CD4-positive, CD25-positive, alpha-beta regulatory T cell (primary cell): ENCODE data around the gene PDPK1. TPM values are rescaled to one million over a fixed set of nuclear protein-coding genes. Genes with fewer than 3 reads are reported as not detected.

Experiments used
- ATAC-seq, 2 donors: fragments of 150-1000 bp; cut with Tn5 transposase; one replicate each; pipeline ENCODE4 v1.10.0; 2021; ENCODE audit warnings: low read depth in 2 of 2, moderate number of reproducible peaks in 2 of 2, moderate library complexity in 1 of 2
- DNase-seq, 3 donors: peaks; one replicate each; pipeline versions ENCODE4 v3.0.0 to v3.0.0-alpha.2; 2012 to 2022; ENCODE audit warnings: mixed read lengths in 1 of 3
- H3K27ac ChIP-seq: one replicate; pipeline ENCODE4 v1.7.0; 2013; ENCODE audit warnings: mild to moderate bottlenecking, low read length; ENCODE audit not compliant: insufficient read depth, poor library complexity, severe bottlenecking
- H3K27me3 ChIP-seq: one replicate; pipeline ENCODE4 v1.7.0; 2013; ENCODE audit warnings: low read length; ENCODE audit not compliant: control insufficient read depth, insufficient read depth
- H3K36me3 ChIP-seq: one replicate; pipeline ENCODE4 v1.7.0; 2013; ENCODE audit warnings: mild to moderate bottlenecking, low read length, moderate library complexity; ENCODE audit not compliant: control insufficient read depth, insufficient read depth
- H3K4me1 ChIP-seq: 2 replicates; pipeline ENCODE4 v1.7.0; 2013; ENCODE audit warnings: mild to moderate bottlenecking, low read length; ENCODE audit not compliant: insufficient read depth, control insufficient read depth, poor library complexity, severe bottlenecking
- H3K4me3 ChIP-seq: one replicate; pipeline ENCODE4 v1.7.0; 2013; ENCODE audit warnings: low read depth, mild to moderate bottlenecking, low read length, moderate library complexity
- H3K9me3 ChIP-seq, 2 experiments: 1 replicate in 1 of 2; 2 replicates in 1 of 2; pipeline ENCODE4 v1.7.0; 2013; ENCODE audit warnings: low read length in 2 of 2, mild to moderate bottlenecking in 1 of 2, moderate library complexity in 1 of 2; ENCODE audit not compliant: control insufficient read depth in 2 of 2
- H3K27ac Mint-ChIP-seq, 3 donors: one replicate each; pipeline ENCODE4 v1.8.0; 2020 to 2022; ENCODE audit warnings: mild to moderate bottlenecking in 3 of 3, mixed read lengths in 3 of 3, moderate library complexity in 2 of 3
- H3K27me3 Mint-ChIP-seq: one replicate; pipeline ENCODE4 v1.8.0; 2022; ENCODE audit warnings: mild to moderate bottlenecking, mixed read lengths
- H3K36me3 Mint-ChIP-seq: one replicate; pipeline ENCODE4 v1.8.0; 2020; ENCODE audit warnings: mixed read lengths
- H3K4me1 Mint-ChIP-seq, 4 donors: one replicate each; pipeline ENCODE4 v1.8.0; 2020 to 2022; ENCODE audit warnings: mixed read lengths in 4 of 4, mild to moderate bottlenecking in 1 of 4
- H3K4me3 Mint-ChIP-seq, 4 donors: one replicate each; pipeline ENCODE4 v1.8.0; 2020 to 2022; ENCODE audit warnings: mild to moderate bottlenecking in 4 of 4, mixed read lengths in 4 of 4, moderate library complexity in 3 of 4
- H3K9me3 Mint-ChIP-seq, 7 donors: one replicate each; pipeline ENCODE4 v1.8.0; 2020 to 2022; ENCODE audit warnings: mixed read lengths in 7 of 7, mild to moderate bottlenecking in 3 of 7, moderate library complexity in 2 of 7
- polyA plus RNA-seq, 4 donors: library from polyadenylated mRNA; unstranded; fragments of 300-500 nt; fragmentation: Illumina TruSeq; gene quantifications; one replicate each; pipeline ENCODE4 v1.2.3, GENCODE V29; 2021
- total RNA-seq: library from RNA; stranded (reverse); gene quantifications from one replicate; pipeline ENCODE4 v1.2.3, GENCODE V29; 2022

The PDPK1 gene
- total and polyA plus RNA-seq, 5 donors from 2014 or later = 28.0 to 57.4 (median 30.5) TPM

DNA sequence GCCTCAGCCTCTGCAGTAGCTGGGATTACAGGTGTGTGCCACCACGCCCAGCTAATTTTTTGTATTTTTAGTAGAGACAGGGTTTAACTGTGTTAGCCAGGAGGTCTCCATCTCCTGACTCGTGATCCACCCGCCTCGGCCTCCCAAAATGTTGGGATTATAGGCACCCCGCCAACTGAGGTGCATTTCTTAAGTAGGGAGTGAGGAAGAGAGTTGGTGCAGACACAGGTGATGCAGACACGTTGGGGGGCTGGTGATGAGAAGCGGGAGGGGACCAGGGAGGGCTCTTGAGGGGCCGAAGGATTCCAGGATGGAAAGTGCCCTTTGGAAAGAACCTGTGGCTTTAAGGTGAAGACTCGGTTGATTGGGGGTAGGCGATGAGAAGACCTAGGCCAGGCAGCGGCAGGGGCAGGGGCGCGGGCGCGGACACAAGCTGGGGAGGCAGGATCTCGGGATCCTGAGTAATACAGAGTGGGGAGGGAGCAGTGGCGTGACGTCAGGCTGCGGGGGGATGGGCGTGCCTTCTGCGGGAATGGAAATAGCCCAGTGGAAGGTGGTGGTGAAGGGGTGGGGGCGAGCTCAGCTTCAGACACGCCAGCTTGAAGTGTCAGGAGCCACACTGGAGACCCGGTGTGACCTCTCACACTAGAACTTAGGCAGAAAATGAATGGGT, 26.6 kb upstream of the PDPK1 start:
- Mint-ChIP-seq H3K36me3 (peaks cover 8% of the 10 kb centered on the region), H3K4me1 (peaks cover 7 to 33% (median 14%) of the 10 kb centered on the region in 4 donors), H3K27me3 (peaks cover 11% of the 10 kb centered on the region), H3K27ac (no peak overlapping the region), H3K9me3 (no peaks in the 10 kb centered on the region), H3K4me3 (peak overlapping the region in 2 of 4 donors; percentile 29 to 60)
- no peaks in the 10 kb centered on the region for H3K9me3 ChIP-seq
- H3K36me3 ChIP-seq = no peaks in the 10 kb centered on the region
- H3K4me1 ChIP-seq = peaks cover 26% of the 10 kb centered on the region
- ATAC-seq = no peak
- no peak overlapping the region for H3K4me3 ChIP-seq
- DNase-seq = no peak
- H3K27ac ChIP-seq = no peak overlapping the region
- H3K27me3 ChIP-seq = no peaks in the 10 kb centered on the region

DNA sequence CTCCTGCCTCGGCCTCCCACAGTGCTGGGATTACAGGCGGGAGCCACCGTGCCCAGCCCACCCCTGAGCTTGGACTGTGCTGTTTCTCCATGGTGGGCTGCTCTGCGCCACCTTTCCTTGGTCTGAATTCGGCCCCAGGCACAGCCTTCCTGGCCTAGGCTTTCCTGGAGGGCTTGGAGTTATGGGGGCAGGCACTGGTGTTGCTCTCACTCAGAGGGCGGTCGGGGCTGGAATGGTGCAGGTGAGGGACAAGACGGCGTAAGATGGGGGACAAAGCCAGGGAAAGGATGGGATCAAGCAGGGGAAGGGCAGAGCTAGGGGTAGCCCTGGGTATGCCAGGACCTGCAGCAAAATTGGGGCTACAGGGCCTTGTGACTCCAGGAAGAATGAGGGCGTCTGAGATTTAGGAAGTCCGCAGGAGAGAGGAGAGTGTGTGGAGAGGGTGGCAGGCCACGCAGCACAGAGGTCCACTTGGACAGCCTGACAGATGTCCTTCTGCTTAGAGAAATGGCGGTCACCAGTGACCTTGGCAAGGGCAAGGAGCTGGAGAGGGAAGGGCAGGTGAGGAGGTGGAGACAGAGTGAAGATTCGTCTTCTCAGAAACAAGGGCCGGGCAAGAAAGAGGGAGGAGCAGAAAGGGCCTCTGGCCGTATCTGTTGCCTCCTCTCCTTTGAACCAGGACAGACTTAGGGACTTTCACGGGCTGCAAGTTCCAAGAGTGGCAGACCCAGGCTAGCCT, 25.7 kb upstream of the PDPK1 start:
- ATAC-seq = no peak
- H3K4me3 Mint-ChIP-seq = peak overlapping the region; percentile 83 to 95 (median 92)
- peaks cover 16 to 42% (median 22%) of the 10 kb centered on the region in 4 donors for H3K4me1 Mint-ChIP-seq
- H3K9me3 Mint-ChIP-seq = no peaks in the 10 kb centered on the region
- H3K9me3 ChIP-seq = no peaks in the 10 kb centered on the region
- H3K27me3 ChIP-seq = no peaks in the 10 kb centered on the region
- H3K27ac ChIP-seq = no peak overlapping the region
- no peak for DNase-seq
- H3K27ac Mint-ChIP-seq = peak overlapping the region; percentile 51 to 93 (median 90)
- H3K4me1 ChIP-seq = peaks cover 35% of the 10 kb centered on the region
- H3K36me3 Mint-ChIP-seq = peaks cover 11% of the 10 kb centered on the region
- H3K27me3 Mint-ChIP-seq = peaks cover 11% of the 10 kb centered on the region
- no peak overlapping the region for H3K4me3 ChIP-seq
- no peaks in the 10 kb centered on the region for H3K36me3 ChIP-seq

DNA sequence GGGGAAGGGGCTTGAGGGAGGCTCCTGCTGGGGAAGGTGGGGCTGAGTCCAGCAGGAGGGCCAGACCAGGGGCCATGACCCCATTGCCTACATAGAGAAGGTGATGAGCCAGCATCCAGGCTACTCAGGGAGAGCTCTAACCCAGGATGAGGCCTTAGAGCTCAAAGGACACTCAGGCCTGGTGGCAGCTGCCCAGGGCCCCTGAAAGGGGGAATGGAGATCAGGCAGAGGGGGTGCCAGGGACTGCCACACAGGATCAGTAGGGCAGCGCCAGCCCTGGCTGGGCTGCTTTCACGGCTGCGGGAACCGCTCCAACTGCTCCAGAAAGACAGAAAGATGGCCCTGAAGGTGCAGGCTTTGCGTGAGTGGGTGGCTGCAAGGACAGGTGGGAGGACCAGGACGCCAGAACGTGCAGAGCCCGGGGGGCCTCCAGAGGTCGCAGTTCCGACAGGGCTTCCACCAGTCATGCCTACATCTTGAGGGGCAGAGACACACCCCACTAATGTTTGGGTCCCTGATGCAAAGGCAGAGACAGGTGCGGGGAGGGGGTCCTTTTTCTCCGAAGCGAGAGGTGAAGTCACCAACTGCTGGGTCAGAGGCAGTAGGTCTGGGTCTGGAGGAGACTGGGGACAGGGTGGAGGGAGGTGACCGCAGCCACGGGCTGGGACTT, 25.0 kb upstream of the PDPK1 start:
- H3K9me3 Mint-ChIP-seq = no peaks in the 10 kb centered on the region
- H3K27me3 ChIP-seq = no peaks in the 10 kb centered on the region
- no peak overlapping the region for H3K4me3 ChIP-seq
- peak overlapping the region; percentile 97 for H3K27ac ChIP-seq
- ATAC-seq (no peak), DNase-seq (peak in 1 of 3 donors; percentile 22)
- H3K27me3 Mint-ChIP-seq = peaks cover 11% of the 10 kb centered on the region
- peaks cover 19 to 49% (median 28%) of the 10 kb centered on the region in 4 donors for H3K4me1 Mint-ChIP-seq
- H3K4me3 Mint-ChIP-seq = peak overlapping the region; percentile 83 to 95 (median 92)
- H3K36me3 ChIP-seq = no peaks in the 10 kb centered on the region
- no peaks in the 10 kb centered on the region for H3K9me3 ChIP-seq
- peak overlapping the region; percentile 90 to 99 (median 93) for H3K27ac Mint-ChIP-seq
- peaks cover 11% of the 10 kb centered on the region for H3K36me3 Mint-ChIP-seq
- H3K4me1 ChIP-seq = peaks cover 39% of the 10 kb centered on the region

DNA sequence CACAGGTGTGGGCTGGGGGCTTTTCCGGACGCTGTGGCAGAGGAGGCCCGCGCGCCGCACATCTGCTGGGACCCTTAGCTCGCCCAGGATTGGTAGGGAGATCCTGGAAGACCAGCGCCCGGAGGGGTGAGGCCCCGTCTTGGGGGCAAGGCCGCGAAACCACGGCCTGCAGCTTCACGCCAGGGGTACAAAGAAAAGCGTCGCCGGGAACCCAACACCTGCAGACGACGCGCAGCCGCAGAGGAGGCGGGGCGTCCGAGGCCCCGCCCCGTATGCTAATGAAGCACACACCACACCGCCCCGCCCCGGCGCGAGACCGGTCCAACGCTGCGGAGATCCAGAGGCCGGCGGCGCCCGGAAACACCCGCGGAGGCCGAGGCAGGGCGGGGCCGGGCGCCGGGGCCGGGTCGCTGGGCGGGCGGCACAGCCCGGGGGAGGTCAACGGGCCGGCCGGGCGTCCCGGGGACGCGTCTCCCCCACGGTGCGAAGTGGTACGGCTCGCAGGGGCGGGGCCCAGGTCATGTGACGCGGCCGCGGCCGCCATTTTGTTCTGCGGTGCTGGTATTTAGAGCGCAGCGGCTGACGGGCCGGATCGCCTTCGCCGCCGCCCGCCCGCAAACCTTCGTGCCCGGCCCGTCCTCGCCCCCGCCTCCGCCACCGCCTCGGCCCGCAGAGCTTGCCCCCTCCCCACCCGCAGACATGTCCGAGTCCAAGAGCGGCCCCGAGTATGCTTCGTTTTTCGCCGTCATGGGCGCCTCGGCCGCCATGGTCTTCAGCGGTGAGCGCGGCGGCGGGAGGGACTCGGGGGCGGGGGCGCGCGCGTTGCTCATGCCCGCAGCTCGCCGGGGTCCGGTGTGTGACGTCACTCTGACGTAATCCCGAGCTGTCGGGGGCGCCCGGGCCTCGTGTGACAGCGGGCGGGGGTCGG, 24.2 kb upstream of the PDPK1 start, which contains the start of gene ATP6V0C:
ATP6V0C (plus strand) TSS at position 548 of the 928 bp plus-strand sequence; CDS start at position 700, 152 bp downstream.
- Mint-ChIP-seq H3K9me3 (no peaks in the 10 kb centered on the region), H3K36me3 (peaks cover 11% of the 10 kb centered on the region), H3K27ac (peak within 1 kb of the TSS; percentile 95 to 99 (median 95)), H3K4me1 (peaks cover 19 to 56% (median 31%) of the 10 kb centered on the region in 4 donors), H3K27me3 (peaks cover 11% of the 10 kb centered on the region), H3K4me3 (peak within 1 kb of the TSS; percentile 91 to 96 (median 96))
- Histone ChIP-seq H3K36me3 (no peaks in the 10 kb centered on the region), H3K9me3 (no peaks in the 10 kb centered on the region), H3K4me3 (peak within 1 kb of the TSS; percentile 83), H3K27me3 (no peaks in the 10 kb centered on the region), H3K27ac (peak within 1 kb of the TSS; percentile 97), H3K4me1 (peaks cover 45% of the 10 kb centered on the region)
- ATAC-seq (peak; percentile 89 to 90), DNase-seq (peak; percentile 88 to 95 (median 93))

DNA sequence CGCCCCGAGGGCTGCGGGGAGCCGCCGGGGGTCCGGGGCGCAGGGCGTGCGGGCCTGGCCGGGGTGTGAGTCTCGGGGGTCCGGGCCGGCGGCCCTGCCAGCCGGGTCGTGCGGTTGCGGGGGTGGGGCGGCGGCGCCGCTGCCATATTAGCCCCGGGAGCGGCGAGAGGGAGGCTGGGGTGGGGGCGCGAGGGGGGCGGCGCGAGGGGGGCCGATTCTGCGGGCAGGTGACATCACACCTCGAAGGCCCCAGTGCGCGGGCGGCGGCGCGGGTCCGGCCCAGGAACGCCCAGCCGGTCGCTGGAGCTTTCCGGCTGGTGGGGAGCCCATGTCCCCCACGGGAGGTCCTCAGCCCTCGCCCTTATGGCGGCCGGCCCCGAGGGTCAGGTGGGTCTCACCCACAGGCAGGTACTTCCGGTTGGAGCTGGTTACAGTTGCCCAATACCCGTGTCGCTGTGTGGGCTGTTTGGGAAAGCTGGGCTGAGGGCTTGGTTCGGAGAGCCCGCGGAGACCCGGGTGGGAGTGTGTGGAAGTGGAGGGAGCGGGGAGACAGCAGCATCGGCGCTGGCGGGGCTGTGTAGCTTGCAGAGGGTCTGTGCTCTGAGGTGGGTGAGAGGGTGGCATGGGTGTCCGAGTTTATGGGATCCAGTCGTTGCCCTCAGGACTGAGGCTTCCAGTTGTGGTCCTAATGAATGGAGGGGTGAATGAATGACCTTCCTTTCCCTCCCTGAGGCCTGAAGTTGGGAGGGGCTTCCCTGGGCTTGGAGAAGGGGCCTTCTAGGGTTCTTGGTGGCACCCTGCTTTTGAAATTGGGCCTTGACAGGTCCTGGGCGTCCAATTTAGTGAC, 23.3 kb upstream of the PDPK1 start:
- H3K36me3 Mint-ChIP-seq = peaks cover 11% of the 10 kb centered on the region
- ATAC-seq = no peak
- peaks cover 19 to 63% (median 33%) of the 10 kb centered on the region in 4 donors for H3K4me1 Mint-ChIP-seq

DNA sequence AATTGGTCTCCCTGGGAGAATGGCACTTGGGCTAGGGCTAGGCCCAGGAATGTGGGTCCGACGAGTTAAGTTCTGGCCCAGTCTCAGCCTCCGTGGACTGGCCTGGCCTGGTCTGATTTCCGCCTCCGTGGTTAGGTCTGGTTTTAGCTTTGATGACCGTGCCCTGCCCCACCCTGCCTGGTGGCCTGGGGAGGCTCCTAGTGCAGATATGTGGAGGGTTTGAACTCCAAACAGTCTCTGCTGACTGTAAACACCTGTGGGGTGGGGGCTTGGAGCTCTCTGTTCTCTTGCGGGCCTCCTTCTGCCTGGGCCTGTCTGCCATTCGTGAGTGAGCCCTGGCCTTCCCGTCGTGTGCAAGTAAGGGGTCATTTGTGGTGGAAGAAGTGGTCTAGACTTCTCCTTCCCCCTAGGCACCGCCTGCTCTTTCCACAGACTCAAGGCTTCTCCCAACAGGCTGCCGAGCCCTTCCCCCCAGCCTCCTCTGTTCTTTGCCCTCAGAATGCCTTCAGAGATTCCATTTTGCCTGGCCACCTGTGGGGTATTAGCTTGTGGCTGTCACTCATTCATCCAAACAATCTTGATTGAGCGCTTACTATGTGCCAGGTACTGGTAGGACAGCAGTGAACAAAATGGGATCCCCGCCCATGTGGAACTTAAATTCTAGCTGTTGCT, 22.5 kb upstream of the PDPK1 start:
- no peaks in the 10 kb centered on the region for H3K9me3 ChIP-seq
- no peaks in the 10 kb centered on the region for H3K9me3 Mint-ChIP-seq

More for the DNA sequence above, 23.3 kb upstream of the PDPK1 start:
- Histone ChIP-seq H3K4me3 (peak overlapping the region; percentile 83), H3K4me1 (peaks cover 53% of the 10 kb centered on the region), H3K27ac (peak overlapping the region; percentile 97), H3K36me3 (peaks cover 6% of the 10 kb centered on the region), H3K9me3 (no peaks in the 10 kb centered on the region), H3K27me3 (no peaks in the 10 kb centered on the region)
- H3K27ac Mint-ChIP-seq = peak overlapping the region; percentile 94 to 97 (median 95)
- H3K27me3 Mint-ChIP-seq = peaks cover 11% of the 10 kb centered on the region
- no peaks in the 10 kb centered on the region for H3K9me3 Mint-ChIP-seq
- peak in 2 of 3 donors; percentile 39 to 45 for DNase-seq
- H3K4me3 Mint-ChIP-seq = peak overlapping the region; percentile 91 to 96 (median 94)

More for the DNA sequence above, 22.5 kb upstream of the PDPK1 start:
- Histone ChIP-seq H3K27me3 (no peaks in the 10 kb centered on the region), H3K36me3 (peaks cover 7% of the 10 kb centered on the region), H3K4me3 (peak overlapping the region; percentile 83), H3K27ac (peak overlapping the region; percentile 97), H3K4me1 (peaks cover 58% of the 10 kb centered on the region)
- Mint-ChIP-seq H3K4me1 (peaks cover 25 to 68% (median 38%) of the 10 kb centered on the region in 4 donors), H3K27me3 (peaks cover 11% of the 10 kb centered on the region), H3K4me3 (peak overlapping the region; percentile 91 to 96 (median 94)), H3K36me3 (peaks cover 11% of the 10 kb centered on the region), H3K27ac (peak overlapping the region; percentile 94 to 97 (median 95))
- ATAC-seq (no peak), DNase-seq (no peak)
